ENCODE data around the gene MED12.

The MED12 gene

DNA sequence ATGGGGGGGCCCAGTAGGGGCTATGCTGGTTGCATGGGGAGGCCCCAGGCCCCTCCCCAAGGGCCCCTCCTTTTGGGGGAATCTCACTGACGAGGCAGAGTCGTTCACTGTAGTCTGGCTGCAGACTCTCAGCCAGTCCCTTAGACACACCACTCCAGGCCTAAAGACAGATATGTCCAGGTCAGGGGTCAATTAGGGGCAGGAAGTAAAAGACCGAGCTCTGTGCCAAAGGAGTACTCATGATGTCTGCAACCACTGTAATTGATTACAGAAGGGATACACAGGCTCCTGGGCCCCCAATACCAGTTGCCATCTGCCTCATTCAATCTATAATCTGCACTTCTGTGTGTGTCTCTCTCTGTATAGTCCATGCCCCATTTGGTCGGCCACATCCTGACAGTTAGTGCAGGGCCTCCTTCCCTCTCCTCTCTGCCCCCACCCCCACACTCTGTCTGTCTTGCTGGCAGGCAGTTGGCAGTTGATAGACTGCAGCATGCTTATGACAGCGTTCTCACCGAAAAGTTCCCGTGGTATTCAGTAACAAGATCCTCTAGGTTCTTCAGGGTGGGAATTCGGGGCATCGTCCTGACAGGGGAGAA lies 10.5 kb upstream of the MED12 start:
- DNase-seq: peak in 1 of 2 experiments; percentile 50

DNA sequence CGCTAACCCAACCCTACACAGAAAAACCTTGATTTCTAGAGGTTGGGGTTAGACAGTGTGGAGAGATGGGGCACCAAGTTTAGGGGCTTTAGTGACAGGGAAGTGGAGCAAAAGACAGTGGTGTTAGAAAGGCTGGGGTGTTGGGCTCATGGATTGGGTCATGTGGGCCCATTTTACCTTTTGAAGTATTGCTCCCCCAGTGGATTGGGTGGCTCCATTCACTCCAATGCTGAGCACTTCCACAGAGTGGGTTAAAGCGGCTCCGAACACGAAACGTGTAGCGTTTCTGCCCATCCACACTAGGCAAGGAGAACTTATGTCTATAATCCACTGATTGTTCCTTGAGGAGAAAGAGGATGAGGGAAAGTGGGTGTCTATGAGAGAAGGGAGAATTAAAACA lies 9.3 kb upstream of the MED12 start:
- DNase-seq: no peak

DNA sequence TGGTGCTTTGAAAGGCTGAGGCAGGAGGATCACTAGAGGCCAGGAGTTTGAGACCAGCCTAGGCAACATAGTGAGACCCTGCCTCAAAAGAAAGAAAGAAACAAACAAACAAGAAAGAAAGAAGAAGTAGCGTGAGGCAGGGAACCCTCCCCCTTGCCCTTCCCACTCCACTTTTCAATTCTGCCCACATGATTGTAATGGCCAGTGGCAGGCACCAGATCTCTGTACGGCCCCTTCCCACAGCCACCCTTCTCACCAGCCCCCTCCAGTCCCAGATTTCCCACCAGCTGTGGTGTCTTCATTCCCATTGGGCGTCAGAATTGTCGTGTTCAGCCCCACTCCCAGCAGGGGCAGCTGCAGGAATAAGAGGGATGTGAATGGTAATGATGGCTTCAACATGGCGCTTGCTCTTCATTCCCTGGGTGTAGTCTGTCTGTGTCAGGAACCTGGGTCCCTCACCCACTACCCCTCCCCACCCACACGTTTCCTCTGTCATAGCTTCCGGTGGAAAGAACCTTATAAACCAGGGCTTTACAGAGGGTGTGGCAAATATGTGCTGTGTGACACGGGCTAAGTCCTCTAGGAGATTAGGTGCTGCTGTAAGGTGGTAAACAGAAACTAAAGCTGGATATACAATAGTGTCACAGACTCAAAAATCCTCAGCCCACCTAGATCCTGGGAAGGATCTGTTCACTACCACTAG lies 7.1 kb upstream of the MED12 start, which contains the start of gene IL2RG:
IL2RG (minus strand) TSS at position 437 of the 703 bp plus-strand sequence; CDS start at position 399, 38 bp downstream.
- DNase-seq: peak; percentile 71 to 75

DNA sequence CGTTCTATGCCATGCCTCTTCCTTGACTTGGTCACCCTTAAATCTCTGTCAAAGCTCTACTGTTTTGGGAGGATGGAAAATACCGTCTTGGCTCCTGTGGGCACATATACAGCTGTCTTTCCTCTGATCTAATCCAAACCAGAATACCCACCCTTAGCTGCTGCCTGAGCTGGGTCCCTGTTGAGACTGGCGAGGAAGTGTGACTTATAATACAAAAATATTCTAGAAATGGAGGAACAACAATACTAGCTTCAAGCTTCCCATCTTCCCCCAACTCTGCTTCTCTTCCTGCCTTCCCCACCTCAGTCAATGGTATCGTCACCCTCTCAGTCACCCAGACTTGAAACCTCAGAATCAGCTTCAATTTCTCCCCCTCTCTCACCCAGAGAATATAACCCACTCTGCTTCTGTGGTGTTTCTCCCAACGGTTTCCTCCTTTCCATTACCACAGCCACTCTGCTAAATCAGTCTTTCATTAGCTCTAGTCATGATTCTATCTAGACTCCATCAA lies 6.4 kb upstream of the MED12 start:
- DNase-seq: no peak

DNA sequence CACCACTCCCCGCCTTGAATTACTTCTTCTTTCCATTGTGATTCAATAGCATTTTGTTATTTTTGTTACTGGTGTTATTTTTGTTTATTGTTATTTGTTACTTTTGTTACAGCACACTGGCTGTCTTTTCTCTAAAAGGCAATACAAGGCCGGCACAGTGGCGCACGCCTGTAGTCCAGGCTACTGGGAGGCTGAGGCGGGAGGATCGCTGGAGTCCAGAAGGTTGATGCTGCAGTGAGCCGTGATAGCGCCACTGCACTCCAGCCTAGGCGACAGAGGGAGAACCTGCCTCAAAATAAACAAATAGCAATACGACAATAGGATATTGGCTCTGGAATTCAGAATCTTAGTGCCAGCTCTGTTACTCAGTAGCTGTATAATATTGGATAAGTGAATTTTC lies 1.0 kb upstream of the MED12 start:
- DNase-seq: no peak

DNA sequence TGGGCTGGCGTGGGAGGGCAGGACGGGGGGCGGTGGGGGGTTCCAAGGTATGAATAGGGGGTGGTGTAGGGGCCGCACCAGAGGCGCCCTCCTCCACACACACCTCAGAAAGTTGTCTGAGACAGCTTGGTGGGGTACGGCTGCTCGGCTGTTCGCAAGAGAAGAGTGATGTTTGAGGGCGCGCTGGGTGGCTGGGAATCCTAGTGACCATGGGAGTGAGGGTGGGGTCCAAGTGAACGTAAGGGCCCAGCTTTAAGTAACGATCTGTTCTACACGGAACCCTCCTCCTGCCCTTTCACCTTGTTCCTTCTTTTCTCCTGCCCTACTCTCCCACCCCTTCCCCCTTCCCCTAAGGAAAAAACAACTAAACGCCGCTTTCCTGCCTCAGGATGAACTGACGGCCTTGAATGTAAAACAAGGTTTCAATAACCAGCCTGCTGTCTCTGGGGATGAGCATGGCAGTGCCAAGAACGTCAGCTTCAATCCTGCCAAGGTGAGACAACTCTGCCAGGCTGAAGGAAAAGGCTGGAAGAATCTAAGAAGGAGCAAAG lies 664 bp downstream of the MED12 start:
- no peak for DNase-seq

DNA sequence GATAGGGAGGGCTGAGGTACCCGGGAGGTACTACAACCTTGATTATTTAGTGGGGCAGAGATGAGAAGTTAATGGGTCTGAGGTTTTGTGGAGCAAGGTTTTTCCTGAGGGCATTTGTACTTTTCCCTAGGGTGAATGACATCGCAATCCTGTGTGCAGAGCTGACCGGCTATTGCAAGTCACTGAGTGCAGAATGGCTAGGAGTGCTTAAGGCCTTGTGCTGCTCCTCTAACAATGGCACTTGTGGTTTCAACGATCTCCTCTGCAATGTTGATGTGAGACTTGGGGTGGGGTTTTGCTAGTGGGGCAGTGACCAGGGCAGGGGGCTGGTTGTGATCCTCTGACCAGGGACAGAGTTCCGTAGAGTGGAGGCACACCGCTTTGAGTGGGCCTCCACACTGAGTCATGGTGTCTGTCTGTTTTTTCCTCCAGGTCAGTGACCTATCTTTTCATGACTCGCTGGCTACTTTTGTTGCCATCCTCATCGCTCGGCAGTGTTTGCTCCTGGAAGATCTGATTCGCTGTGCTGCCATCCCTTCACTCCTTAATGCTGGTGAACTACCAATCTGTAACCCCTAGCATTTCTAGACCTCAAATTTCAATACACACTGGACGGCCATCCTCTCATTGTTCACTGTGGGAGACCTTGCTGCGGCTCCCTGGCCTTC lies 9.9 kb downstream of the MED12 start:
- DNase-seq: no peak

DNA sequence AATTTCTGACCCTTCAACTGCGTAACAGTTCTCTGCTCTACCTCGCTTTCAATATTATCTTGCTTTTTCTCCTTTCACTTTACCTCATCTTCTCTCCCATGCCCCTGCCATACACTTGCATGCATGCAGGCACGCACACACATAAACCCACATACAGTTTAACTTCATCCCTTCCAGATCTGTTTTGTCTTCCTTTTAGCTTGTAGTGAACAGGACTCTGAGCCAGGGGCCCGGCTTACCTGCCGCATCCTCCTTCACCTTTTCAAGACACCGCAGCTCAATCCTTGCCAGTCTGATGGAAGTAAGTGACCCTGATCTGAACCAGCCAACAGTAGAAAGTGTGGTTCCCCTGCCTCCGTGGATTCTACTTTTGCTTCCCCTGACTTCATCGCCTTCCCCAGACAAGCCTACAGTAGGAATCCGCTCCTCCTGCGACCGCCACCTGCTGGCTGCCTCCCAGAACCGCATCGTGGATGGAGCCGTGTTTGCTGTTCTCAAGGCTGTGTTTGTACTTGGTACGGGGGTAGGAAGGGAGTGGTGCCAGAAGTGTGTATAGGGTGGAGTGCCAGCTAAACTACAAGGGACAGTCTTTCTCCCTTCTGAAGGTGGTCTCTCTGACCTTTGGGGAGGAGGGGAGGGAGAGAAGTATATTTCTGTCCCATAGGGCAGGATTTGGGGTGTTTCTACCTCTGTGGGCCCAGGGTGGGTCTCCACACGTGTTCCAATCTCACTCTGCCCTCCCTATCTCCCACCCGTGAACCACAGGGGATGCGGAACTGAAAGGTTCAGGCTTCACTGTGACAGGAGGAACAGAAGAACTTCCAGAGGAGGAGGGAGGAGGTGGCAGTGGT lies 10.7 kb downstream of the MED12 start:
- DNase-seq: peak; percentile 85 to 87

DNA sequence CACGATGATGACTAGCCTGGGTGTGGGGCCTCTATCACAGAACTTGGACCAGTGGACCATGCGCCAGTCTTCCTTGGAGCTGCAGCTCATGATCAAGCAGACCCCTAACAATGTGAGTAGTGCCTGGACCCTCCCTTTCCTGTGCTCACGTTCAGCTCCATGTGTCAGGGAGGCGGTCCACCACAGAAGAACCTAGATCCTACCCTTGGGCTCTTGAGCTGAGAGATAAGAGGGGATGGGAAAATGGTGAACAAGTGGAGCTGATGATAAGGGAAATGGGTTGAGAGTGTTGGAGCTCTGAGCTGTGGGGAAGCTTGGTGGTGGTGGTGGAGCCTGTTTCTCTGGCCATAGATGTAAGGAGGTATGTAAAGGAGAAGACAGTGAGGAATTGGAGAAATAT lies 13.1 kb downstream of the MED12 start:
- no peak for DNase-seq

DNA sequence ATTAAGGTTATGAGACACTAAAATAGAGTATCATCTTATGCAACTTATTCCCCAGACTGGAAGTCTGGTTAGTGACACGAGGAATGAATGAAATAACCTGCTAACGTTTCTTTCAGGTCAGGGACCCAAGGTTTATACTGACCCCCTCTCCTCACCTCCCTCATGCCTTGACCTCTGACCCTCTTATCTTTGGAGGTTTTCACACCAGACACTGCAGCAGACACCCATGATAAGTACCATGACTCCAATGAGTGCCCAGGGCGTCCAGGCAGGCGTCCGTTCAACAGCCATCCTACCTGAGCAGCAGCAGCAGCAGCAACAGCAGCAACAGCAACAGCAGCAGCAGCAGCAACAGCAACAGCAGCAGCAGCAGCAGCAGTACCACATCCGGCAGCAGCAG lies 22.0 kb downstream of the MED12 start:
- no peak for DNase-seq

DNA sequence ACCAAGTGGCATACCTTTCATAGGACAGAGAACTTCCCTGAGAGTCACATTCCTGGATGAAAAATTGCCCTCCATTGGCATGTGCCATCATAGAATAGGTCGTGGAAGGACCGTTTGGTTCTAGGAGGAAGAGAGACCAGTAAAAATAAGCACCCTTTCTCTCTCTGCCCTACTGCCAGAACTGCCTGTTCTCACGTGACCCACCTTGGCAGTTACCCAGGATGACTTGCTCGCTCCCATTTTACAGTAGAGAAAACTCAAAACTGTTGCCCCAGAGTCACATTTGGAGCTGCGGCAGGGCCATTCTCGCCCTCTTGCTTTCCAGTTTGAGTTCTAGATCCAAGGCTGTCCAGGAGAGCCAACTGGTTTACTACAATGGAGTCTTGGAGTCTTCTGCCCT lies 25.1 kb downstream of the MED12 start:
- DNase-seq: no peak

DNA sequence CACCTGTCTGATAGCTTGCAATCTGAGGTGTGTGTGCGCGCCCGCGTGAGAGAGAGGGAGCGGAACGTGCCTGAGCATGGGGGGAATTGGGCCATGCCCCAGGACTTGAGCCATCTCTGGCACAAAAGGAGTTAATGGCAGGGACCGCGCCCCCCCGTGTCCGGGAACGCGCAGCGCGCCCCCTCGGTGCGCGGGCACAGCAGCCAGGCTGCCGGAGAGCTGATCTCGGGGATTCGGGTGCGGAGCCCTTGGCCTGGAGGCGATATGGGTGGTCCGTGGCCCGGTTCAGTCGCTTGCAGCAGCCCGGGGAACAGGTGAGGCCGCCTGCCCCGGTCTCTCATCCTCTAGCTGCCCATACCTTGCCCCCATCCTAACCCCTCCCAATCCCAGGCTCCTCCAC lies 26.3 kb downstream of the MED12 start, which contains the start of gene NLGN3:
NLGN3 (plus strand) TSS at position 191 of the 400 bp plus-strand sequence. CDS start 2,909 bp downstream, outside the sequence.
- no peak for DNase-seq

DNA sequence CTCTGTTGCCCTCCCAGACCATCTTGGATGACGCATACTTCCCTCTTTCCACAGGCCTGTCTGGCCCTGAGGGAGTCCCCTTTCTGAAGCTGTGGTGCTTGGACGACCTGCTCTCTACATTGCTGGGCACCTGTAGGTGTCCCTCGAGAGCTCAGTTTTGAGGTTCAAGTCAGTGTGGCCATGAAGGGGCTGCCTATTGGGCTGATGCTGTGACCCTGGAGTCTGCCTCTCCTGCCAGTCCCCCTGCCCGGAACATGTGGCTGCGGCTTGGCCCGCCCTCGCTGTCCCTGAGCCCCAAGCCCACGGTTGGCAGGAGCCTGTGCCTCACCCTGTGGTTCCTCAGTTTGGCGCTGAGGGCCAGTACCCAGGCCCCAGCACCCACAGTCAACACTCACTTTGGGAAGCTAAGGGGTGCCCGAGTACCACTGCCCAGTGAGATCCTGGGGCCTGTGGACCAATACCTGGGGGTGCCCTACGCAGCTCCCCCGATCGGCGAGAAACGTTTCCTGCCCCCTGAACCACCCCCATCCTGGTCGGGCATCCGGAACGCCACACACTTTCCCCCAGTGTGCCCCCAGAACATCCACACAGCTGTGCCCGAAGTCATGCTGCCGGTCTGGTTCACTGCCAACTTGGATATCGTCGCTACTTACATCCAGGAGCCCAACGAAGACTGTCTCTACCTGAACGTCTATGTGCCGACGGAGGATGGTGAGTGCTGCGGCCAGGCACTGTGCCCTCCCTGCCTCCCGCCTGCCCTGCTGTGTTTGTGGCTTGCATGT lies 29.3 kb downstream of the MED12 start:
- DNase-seq: no peak

DNA sequence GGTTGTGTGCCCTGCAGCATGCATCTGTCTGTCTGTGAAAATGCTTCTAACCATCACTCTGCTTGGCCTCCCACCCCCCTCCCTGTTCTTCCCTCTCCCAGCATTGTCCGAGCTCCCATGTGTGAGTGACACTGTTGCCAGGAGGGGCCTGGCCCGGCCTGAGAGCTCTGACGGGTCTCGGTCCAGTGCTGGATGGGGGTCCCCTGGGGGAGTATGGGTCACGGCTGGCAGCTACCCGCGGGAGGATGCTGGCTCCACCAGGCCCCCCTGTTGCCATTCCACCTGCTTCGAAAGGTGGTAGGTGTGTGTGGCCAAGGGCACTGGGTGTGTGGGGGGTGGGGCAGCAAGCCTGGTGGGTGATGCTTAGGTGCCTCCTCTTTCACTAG lies 29.9 kb downstream of the MED12 start:
- DNase-seq: no peak

DNA sequence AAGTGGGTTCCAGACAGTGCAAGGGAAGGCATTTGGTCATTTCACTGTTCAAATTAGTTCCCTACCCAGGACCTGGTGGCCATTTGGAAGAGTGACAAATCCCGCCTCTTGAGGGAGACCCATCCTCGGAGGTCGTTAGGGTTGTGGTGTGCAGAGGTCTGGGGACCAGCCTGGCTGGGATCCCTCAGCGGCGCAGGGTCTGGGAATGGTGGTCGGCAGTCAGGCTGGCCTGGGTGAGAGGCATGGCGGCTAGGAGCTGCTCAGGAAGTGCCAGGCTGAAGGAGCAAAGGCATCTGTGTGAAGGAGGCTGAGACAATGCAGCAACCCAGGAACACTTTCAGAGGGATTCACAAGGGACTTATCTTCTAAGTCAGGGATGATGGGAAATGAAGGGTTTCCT lies 33.0 kb downstream of the MED12 start:
- DNase-seq: no peak

DNA sequence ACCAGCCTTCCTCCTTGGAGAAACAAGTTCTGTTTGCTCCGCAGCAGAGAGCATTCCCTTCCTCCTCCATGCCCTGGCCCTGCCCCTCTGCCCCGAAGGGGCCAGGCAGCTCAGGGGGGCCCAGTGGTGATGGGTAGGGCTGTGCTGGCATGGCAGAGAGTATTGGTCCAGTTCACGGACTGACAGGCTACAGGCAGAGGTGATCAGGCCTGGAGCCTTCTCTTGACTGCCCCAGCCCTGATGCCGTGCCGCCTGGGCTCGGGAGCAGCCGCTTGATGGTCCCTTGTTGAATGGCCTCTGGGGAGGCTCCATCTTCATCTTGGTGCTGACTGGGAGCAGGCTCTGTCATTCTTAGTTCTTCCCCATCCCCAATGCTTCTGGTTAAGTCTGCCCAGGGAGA lies 35.8 kb downstream of the MED12 start:
- DNase-seq: no peak

DNA sequence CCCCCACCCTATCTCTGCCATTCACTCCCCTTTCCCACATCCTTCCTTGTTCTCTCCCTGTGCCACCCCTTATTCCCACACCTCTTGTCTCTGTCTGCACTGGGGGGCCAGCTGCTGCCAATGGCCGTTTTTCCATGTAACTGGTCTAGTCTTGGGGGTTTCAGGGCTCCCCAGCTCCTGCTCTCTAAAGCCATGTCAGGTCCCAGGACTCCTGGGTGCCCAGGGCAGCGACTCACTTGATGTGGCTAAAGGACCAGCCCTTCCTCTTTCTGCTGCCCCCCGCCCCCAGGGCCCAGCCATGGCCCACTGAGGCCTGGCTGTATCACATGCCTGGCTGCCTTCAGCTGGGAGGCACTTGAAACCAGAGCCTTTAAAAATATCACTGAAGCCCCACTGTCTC lies 36.2 kb downstream of the MED12 start:
- DNase-seq: no peak

DNA sequence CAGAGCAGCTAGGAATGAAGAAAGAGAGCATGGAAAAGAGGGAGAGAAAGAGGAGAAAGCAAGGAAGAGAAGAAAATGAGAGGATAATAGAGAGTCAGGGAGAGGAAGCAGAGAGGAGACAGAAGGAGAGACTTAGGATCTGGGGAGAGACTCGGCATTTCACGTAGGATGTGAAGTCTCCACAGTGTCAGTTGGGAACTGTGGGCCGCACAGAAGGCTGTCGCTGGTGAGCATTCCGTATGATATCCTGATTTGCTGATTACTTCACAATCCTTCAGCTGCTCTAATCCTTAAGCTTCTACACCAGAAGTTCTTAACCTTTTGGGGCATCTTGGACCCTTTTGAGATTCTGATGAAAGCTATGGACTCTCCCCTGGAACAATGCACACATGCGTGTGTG lies 40.2 kb downstream of the MED12 start:
- no peak for DNase-seq

DNA sequence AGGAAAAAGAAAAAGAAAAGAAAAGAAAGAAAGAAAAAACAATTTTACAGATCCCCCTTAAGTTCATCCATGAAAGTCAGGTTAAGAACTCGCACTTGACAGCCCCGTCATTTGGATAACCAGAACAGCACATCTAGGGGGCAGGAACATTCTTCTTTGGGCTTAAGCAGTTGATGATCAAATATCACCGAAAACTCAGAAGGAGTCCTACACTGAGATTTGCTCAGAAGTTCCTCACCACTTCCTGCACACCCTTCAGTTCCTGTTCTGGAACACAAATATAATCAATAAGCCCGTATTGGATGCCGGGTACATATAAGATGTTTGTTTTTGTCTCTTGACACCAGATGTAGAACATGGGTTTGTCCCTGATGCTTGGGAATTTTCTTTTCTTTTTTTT lies 40.9 kb downstream of the MED12 start:
- DNase-seq: no peak

DNA sequence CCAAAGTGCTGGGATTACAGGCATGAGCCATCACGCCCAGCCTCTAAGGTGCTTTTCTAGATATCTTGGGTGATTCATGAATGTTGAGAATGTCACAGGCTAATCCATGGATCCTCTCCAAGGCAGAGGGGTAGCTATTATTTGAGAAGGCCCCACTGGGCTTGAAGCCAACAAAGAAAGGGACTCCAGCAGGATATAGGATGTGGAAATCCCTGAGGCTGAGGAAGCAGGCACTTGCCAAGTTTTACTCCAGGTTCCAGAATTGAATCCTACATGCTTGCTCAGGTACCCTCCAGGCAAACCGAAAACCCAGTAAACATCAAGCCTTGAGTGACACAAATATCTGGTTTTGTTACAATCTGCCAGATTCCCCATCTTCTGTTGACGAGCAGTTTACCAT lies 42.1 kb downstream of the MED12 start:
- no peak for DNase-seq

DNA sequence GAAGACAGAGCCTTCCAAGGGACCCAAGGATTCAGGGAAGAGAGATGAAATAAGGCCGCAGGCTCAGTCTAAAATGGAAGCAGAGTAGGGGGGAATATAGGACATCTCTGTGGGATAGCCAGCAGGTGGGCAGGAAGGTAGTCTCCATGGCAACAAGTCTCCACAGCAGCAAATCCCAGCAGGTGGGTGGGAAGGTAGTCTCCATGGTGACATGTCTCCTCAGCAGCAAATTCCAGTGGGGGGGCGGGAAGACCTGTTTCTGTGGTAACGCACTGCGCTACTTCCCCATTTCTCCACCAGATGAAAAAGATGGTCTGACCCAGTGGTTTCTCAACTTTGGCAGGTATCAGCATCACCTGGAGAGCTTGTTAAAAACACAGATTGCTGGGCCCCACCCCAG lies 44.6 kb downstream of the MED12 start:
- no peak for DNase-seq

DNA sequence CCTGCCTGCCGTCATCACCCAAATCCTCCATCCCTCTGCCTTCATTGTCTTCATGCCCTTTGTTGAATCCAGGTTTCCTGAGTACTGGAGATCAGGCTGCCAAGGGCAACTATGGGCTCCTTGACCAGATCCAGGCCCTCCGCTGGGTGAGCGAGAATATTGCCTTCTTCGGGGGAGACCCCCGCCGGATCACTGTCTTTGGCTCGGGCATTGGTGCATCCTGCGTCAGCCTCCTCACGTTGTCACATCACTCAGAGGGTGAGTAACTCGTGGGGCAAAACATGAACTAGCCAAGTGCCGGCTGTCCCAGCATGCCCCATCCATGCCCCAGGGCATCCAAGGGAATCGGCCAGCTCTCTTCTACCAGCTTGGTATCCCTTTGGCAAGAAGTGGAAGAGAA lies 45.7 kb downstream of the MED12 start:
- DNase-seq: no peak

Data from activated T-cell treated with anti-CD3 and anti-CD28 coated beads, Interleukin-2, amount 50 U/mL, for 48 hours (primary cell).